DMS 273 treated with DMSO at 0.1 percent for 48 hours (cell line): Measurements from ENCODE around the gene GNB1.
A peak's percentile ranks its signal among the peaks of the same experiment; 100 is the strongest.

Source experiments
- DNase-seq: peaks from one replicate; lab custom pipeline; 2025; lab: John Stamatoyannopoulos, UW

The GNB1 gene

DNA sequence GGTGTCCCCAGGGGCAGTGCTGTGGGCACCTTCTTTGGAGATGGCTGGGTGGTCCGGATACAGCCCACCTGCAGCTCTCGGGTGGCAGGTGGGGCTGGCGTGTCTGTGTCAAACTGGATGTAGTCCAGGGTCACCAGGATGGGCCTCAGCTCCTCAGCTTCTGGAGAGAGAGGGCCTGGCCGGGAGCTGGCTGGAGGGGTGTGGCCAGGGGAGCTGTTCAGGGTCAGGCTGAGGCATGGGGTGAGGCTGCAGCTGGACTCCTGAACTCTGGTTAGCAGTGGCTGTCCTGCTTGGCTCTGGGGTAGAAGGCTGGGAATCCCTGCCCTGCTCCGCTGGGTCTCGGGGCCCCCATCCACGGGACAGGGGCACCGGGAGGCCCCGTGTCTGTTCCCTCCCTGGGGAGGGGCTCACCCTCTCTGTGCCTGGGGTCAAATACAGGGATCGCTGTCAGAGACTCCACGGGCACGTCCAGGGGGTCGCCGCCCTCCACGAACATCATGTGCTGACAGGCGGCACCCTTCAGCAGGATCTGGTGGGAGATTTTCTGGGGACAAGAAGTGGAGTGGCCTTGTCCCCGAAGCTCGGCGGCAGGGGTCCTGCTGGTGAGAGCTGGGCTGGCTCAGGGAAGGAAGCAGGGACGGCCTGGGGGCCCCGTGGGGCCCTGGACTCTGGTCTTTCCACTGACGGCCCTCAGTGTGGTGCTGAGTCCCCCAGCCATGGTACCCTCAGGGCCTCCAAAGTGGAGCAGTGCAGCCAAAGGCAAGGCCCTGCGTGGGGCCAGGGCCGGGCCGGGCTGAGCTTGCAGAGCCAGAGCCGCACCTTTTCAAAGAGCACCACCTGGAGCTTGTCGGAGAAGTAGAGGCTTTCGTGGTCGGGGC, 32.3 kb upstream of the GNB1 start:
- no peak for DNase-seq

DNA sequence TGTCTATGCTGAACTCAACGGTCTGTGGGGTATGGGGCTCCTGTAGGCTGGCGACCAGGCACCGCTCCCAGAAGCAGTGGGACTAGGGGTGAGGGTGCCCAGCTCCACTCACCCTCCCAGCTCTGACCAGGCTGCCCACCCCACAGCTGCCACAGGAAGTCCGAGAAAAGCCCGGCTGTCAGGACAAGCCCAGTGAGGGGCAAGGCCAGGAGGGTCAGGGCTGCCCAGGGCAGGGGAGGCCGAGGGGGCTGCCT, 31.7 kb upstream of the GNB1 start:
- no peak for DNase-seq

DNA sequence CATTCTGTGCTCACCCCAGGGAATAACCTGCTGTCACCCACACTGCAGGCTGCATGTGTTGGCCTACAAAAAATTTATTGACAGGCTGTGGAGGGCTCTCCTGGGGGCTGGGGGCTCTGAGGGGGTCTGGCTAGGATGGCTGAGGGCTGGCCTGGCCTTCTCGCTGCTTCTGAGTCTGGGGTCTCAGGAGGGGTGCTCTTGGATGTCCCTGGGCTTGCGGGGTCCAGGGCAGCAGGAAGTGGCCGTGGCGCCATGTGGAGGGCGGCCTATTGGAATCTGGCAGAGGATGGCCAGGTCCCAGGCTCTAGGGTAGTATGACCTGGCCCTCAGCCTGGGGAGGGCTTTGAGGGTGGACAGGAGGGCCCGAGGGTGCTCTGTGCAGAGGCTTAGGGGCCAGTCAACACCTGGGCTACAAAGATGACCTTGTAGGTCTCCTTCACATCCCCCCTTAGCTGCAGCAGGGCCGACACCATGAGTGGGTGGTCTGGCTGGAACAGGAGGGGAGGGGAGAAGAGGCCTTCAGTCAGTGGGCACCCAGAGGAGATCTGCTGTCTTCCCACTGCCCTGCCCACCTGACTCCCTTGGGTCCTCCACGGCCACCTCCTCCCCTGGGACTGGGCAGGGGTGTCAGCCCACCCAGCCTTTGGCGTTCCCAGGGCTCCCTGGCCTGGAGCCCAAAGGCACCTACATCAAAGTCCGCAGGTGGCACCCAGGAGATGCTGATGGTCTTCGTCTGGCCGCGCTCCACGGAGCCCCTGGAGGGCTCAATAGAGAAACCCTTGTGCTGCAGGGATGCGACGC, 31.2 kb upstream of the GNB1 start:
- DNase-seq, result no peak

DNA sequence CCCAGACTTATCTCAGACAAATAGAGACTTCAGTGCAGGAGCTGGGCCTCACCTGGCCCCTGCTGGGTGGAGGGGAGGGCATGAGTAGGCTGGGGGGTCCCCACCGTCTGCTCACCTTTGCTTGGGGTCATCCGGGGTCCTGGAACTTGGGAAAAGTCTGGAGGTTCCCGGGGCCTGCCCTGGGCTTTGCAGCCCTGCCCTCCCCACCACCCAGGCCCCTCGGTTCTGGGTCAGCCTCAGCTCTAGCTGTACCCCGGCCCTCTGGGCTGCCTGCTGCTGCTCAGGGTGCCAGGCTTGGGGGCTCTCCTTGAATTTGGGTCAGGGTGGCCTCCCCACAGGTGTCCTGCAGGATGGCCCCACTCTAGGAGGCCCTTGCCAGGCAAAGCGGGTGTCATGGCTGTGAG, 30.6 kb upstream of the GNB1 start:
- no peak for DNase-seq

DNA sequence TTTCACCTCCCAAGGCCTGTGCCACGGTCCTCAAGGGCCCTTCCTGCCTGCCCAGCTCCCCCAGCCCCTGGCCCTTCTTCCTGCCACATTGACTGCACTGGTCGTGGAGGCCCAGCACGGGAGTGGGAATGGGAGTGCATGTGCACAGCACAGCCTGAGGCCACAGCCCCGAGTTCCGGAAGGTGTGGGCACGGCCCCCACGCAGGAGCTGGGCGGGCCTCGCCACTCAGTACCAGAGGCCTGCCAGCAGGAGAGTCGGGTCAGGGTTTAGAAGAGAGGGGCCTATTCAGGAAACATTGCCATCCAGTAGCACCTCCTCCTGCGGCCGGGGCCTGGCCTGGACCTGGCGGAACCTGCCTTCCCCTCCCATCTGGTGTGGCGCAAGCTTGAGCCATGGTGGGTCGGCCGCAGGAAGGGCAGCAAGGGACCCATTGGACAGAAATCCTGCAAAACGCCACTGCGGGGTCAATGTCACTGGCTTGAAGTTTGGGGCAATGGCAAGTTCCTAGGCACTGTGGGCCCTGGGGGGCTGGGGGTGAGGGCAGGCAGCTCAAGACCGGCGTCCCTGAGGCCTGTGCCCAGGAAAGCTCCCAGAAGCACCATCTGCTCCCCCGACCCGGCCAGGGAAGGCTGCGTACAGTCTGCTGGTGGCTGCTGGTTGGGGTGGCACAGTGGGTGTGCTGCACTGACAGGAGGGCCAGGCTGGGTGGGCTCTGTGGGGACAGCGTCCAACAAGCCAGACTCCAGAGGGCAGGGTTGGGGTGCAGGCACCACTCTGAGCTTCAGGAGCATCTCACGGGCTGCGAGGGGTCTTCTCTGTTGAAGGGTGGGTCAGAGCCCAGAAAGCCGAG, 29.9 kb upstream of the GNB1 start:
- no peak for DNase-seq

DNA sequence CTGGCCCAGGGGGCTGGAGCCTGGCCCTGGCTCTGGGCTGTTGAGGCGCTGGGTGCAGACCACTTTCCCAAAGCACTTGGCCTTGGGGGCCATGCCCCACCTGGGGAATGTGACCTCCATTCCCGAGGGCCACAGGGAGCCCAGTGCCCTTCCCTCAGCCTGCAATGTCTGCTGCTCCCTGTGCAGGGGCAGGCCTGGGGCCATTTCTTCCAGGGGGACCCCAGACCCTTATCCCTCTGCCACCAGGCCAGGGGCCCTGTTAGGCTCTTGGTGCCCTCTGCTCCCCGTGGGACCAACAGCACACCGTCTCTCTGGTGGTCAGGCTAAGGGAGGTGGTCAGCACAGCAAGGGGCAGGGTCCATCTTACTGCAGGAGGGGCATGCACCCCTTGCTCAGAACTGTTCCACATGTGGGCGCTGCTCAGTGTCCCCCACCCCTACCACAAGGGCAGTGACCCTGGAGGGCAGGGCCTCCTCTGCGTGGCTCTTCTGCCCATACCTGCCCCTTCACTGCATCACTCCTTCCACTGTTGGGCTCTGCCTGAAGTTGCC, 29.2 kb upstream of the GNB1 start:
- no peak for DNase-seq

DNA sequence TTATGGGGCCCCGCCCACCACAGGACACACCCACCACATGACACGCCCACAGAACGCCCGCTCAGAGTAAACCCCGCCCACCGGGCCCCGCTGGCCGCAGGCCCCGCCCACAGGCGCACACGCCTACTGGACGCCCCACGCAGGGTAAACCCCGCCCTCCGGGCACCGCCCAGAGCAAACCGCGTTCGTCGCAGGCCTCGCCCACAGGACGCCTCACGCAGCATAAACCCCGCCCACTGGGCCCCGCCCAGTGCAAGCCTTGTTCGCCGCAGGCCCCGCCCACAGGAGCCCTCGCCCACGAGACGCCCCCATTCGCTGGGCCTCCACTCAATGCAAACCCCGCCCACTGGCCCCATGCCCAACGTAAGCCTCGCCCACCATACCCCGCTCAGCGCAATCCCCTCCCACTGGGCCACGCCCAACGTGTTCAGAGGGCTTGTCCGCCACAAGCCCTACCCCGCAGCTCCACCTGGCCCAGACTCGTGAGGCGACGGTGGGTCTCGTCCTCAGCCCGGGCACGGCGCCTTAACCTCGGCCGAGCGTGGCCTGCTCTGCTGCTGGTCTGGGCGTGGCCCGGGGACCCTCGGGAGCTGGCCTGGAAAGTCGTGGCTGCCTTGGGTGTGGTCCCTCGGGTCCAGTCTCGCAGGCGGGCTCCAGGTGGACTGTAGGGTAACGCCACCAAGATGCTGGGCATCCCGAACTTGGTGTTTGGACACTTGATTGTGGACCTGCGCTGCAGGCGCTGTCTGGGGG, 28.6 kb upstream of the GNB1 start:
- peak; percentile 84 for DNase-seq

DNA sequence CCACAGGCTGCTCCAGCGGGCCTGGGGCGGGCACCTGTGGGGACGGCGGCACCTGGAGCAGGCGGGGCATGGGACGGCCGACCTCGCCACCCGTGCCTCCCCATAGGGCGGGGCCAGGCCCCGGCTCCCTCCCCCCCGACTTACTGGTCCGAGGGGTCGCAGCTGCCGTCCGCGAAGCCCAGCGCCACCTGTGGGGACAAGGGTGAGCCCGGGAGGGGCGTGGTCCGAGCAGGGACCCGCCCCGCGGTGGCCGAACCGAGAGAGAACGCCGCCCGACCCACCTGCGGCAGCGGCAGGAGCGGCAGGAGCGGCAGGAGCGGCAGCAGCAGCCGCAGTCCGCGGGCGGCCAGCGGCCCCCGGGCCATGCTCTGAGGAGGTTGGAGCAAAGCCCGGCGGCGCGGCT, 28.0 kb upstream of the GNB1 start, which contains the start of gene TMEM52:
Gene TMEM52 (minus strand): TSS at position 379 of the 403 bp plus-strand sequence. CDS start 14 bp downstream, at position 365.
- no peak for DNase-seq

DNA sequence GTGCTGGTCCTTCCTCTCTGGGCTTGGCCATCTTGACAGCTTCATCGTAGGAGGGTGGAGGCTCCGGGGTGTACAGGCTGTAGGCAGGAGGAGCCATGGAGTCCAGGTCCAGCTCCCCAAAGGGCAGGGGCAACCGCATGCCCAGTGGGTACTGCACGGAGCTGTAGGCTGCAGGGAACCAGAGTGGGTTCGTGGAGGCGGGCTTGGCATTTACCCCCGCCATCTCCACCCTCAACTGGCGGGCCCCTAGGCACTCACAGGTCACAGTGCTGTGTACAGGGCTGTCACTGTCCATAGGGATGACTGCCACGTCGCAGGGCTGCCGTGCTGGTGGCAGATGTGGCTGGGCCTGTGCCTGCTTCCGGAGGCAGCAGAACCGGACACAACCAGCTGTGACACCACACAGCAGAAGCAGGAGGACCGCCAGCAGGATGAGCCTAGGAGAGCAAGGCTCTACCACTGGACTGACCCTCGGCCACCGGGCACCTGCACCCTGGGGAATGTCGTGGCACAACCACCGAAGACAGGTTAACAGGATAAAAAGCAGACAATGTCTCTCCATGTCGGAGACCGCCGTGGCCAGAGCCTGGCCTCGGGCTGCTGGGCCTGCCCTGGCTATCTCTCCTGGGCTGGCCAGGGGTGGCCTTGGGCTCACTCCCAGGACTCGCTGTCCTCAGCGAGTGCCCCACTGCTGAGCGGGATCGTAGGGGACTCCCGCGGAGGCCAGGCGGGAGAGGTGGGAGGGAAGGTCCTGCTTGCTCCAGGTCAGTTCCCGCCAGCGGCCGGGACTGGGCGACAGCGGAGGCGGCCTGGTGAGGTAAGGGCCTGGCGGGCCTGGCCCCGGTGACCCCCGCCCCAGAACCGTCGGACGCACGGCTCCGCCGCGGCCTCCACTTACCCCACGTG, 27.4 kb upstream of the GNB1 start:
- DNase-seq, result no peak

DNA sequence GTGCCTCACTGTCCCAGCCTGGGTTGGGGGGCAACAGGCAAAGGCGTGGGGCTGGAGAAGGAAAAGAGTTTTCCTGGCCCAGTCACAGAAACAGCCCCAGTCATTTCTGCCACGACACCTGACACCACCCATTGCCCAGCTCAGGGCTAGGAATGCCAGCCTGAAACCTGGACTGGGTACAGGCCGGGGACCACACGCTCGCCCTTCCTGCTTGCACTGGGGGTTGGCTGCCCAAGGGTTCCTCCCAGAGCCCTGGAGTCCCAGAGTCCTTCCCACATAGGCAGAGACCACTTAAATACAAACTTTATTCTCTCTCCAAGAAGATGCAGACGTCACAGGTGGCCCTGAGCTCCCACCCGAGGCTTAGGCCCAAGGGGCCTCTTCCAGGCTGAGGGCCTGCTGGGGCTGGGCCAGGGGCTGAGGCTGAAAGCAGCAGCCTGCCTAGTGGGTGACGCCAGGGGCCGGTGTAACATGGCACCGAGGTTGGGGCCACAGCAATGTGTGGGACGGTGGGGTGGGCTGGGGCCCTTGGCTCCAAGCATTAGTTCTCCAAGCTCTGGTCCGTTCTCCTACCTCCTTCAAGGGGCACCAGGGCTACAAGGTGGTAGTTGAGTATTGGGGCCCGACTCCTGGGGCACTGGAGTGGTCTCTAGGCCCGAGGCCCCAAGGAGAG, 26.6 kb upstream of the GNB1 start:
- no peak for DNase-seq

DNA sequence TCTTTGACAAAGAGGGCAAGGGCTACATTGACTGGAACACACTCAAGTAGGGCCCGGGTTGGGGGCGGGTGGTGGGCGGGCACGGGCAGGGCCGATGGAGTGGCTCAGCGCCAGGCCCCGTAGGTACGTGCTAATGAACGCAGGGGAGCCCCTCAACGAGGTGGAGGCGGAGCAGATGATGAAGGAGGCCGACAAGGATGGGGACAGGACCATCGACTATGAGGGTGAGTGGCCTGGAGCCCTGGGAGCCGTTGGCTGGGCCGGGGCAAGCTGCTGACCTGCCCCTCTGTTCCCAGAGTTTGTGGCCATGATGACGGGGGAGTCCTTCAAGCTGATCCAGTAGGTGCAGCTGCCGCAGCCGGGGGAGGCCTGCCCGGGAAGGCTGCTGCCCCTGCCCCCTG, 26.0 kb upstream of the GNB1 start:
- no peak for DNase-seq

DNA sequence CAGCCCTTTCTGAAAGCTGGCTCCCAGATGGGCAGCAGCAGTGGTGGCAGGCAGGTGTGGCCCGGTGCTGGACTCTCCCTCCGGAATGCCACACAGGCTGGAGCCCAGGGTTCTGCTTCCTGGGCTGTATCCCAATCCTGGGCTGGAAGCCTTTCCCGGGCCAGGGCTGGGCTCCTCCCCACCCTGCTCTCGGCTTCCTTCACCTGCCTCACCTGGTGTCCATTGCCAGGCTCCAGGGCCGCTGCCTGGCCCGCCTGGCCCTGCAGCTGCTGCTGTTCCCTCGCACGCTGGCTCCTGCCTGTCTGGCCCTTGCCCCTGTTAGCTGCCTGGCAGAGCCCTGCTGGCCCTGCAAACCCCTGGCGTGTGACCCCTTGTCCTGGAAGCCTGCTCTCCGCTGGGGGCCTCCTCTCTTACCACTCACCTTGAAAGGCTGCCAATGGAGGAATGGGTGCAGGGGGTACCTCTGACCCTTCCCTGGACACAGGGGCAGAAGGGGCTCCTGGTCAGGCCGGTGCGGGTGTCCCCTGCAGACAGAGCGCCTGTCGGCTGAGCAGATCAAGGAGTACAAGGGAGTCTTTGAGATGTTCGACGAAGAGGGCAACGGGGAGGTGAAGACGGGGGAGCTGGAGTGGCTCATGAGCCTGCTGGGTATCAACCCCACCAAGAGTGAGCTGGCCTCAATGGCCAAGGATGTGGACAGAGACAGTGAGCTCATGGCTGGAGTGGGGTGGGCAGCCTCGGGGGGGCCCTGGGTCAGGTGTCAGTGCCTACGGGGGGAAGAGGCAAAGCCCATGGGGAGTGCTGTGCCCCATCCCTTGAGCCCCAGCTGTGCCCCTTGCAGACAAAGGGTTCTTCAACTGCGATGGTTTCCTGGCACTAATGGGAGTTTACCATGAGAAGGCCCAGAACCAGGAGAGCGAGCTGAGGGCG, 25.3 kb upstream of the GNB1 start:
- DNase-seq, result no peak

DNA sequence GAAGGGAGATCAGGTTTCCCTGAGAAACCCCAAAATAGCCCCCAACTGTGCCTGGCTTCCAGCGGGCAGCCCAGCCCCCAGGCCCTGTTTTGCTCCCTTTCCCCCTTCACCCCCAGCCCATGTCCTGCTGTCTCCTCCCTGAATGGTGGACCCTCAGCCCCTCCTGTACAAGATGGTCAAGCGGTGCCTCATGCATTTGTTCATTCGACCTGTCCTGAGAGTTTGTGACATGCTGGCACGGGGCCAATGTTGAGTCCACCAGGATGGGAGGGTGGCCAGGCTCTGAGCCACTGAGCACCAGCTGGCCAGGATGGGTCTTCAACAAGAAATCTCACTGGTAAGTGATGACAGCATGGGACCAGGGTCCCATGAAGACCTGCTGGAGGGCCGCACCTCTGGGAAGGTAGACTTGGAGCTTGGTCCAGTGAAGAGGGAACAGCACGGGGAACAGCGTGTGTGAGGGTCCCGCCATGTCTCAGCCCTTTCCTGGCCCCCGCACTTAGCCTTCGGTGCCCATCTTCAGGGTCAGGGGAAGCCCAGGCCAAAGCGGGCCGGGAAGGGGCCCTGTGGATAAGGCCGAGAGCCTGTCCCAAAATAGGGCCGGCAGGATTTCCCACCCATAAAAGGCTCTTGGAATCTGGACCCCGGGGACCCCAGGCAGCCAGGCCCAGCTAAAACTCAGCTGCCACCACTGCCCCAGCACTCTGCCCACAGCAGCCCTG, 24.2 kb upstream of the GNB1 start, which contains the start of gene CALML6:
Gene CALML6 (plus strand): TSS at position 290 of the 722 bp plus-strand sequence. CDS start 21 bp downstream, at position 311.
- DNase-seq, result no peak

DNA sequence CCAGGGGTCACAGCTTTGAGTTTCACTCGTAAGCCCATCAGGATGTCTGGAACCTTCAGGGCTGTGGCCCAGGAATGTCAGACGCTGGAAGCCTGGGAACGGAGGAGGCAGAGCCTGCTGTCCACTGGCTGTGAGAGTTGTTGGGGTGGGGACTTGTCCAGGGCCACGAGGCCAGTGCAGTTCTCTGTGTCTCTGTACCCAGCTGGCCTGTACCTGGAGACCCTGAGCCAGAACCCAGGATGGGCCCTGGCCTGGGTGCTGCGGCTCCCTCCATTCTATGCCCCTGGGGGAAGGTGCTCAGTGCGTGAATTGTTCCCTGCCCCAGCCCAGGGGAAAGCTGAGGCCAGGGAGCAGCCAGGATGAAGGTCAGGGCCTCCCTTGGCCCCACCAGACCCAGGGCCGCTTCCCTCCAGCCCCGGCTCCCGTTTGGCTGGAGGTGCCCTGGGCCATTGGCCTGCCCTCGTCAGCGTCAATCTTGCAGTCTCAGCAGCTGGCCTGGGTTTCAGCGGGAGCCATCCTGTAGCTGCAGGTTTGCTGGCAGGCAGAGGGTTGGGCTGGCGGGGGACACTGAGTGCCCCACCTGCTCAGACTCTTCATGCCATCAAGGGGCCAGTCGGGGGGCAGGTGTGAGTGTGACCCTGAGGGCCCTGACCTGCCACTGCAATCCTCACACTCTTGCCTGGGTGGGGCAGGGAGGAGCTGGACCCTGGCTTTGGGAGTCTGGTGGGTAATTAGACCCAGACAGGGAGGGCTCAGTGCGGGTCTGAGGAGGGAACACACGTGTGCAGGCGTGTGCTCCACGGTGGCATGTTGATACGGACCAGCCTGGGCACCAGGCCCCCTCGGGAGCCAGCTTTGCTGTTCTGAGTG, 23.4 kb upstream of the GNB1 start:
- DNase-seq, result no peak

DNA sequence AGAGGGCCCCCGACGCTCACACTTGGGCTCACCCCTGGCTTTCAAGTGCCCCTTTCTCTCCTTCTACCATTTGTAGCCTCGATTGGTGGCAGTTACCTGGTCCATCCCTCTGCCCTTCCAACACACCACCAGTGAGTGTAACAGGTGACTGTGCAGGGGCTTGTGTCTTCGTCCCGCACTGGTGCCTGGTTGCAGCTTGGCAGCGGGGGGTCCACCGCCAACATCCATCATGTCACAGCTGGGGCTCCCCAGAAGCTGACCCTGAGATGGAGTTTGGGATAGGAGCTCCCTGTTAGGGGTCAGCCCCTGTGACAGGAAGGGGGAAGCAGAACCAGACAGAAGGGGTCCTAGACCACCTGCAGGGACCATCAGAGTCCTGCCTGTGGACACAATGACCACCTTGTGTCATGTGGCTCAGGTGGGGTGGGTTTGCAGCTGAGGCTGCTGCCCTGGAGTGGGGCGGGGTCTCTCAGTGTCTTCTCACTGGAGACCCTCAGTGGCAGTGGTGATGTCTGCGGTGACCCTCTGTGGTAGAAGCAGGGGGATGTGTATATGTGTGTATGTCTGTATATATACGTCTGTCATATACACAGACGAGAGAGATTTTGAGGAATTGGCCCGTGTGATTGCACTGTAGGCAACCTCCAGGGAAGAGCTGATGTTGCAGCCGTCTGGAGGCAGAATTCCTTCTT, 20.6 kb upstream of the GNB1 start:
- no peak for DNase-seq

DNA sequence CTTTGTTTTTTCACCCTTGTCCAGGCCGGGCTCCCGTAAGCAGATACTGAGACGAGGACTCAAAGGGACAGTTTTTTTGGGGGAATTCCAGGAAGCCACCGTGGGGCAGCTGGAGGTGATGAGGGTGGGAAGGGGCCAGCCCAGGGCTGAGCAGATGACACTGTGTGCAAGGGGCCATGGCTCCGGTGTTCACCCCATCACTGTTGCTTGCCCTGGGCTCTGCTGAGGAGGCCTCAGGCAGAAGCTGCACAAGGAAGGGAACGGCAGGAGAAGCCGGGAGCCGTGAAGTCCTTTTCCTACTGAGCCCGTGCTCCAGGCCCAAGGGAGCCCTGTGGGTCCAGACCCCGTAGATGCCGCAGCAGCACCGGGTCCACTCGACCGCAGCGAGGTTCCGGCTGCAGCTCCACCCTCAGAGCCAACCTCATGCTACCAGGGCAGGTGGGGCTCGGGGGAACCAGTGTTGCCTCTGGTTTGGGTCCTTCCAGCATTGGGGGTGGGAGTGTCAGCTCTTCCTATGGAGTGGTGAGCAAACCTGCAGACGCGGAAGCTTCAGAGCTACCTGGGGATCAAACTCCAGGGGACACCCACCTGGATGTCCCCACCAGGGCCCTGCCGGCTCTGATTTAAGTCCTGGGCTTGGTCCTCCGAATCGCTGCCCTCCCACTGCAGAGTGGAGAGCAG, 19.9 kb upstream of the GNB1 start:
- DNase-seq, result no peak
